Measurements from ENCODE around the gene PCDHA9.
"Not testable (repeated sequence)": the region's sequence is repeated elsewhere in the genome, so short reads cannot be mapped to it uniquely, and the experiment has no call there.

Gene PCDHA9

GRCh38 chr5:140870221-140871201 lies 22.3 kb downstream of the PCDHA9 start:
- Histone ChIP-seq H3K4me3 (ENCODE audit: low read depth, low read length) (no peak overlapping the region), H3K36me3 (peaks cover 14% of the 10 kb centered on the region), H3K27ac (no peak overlapping the region), H3K9me3 (ENCODE audit: severe bottlenecking) (peaks cover 3% of the 10 kb centered on the region), H3K27me3 (ENCODE audit: insufficient read depth, low read depth, severe bottlenecking) (no peaks in the 10 kb centered on the region)
- no peak for DNase-seq
- no peak for TF ChIP-seq CTCF (IDR thresholded peaks at IDR 0.05; ENCODE audit: low read depth, low read length)

GRCh38 chr5:140875085-140876065 lies 27.2 kb downstream of the PCDHA9 start, which contains the start of gene PCDHA12:
Gene PCDHA12, plus strand, starts transcription at chr5:140875308. Its CDS starts 165 bp downstream, at chr5:140875473.
- DNase-seq: peak; percentile 47
- peak within 1 kb of the TSS; percentile 60 for H3K4me3 ChIP-seq (ENCODE audit: low read depth, low read length)
- H3K27me3 ChIP-seq (ENCODE audit: insufficient read depth, low read depth, severe bottlenecking): no peaks in the 10 kb centered on the region
- peak; percentile 52; the same call in 1 of the 2 replicates for TF ChIP-seq CTCF (IDR thresholded peaks at IDR 0.05; ENCODE audit: low read depth, low read length)
- H3K36me3 ChIP-seq: peaks cover 16% of the 10 kb centered on the region
- no peaks in the 10 kb centered on the region for H3K9me3 ChIP-seq (ENCODE audit: severe bottlenecking)
- peak within 1 kb of the TSS; percentile 57 for H3K27ac ChIP-seq

- not testable (repeated sequence) for H3K9me3 ChIP-seq (ENCODE audit: severe bottlenecking); H3K27ac ChIP-seq; H3K36me3 ChIP-seq; H3K27me3 ChIP-seq (ENCODE audit: insufficient read depth, low read depth, severe bottlenecking); H3K4me3 ChIP-seq (ENCODE audit: low read depth, low read length); DNase-seq
Observed at GRCh38 chr5:140876541-140877261, 28.5 kb downstream of the PCDHA9 start.

GRCh38 chr5:140877262-140877581 lies 29.0 kb downstream of the PCDHA9 start:
- H3K9me3 ChIP-seq (ENCODE audit: severe bottlenecking): no peaks in the 10 kb centered on the region
- no peak for DNase-seq
- no peak for TF ChIP-seq CTCF (IDR thresholded peaks at IDR 0.05; ENCODE audit: low read depth, low read length)
- no peak overlapping the region for H3K27ac ChIP-seq
- no peak overlapping the region for H3K4me3 ChIP-seq (ENCODE audit: low read depth, low read length)
- no peaks in the 10 kb centered on the region for H3K27me3 ChIP-seq (ENCODE audit: insufficient read depth, low read depth, severe bottlenecking)
- peaks cover 10% of the 10 kb centered on the region for H3K36me3 ChIP-seq

- H3K4me3 ChIP-seq (ENCODE audit: low read depth, low read length): peak within 1 kb of the TSS; percentile 56
- H3K9me3 ChIP-seq (ENCODE audit: severe bottlenecking): no peaks in the 10 kb centered on the region
- DNase-seq: peak; percentile 62
- no peaks in the 10 kb centered on the region for H3K27me3 ChIP-seq (ENCODE audit: insufficient read depth, low read depth, severe bottlenecking)
- no peaks in the 10 kb centered on the region; the same call in none of the 2 replicates for H3K36me3 ChIP-seq
- TF ChIP-seq CTCF (IDR thresholded peaks at IDR 0.05; ENCODE audit: low read depth, low read length): peak; percentile 67
- H3K27ac ChIP-seq: peak within 1 kb of the TSS; percentile 55
Observed at GRCh38 chr5:140881889-140882590, 33.9 kb downstream of the PCDHA9 start, which contains the start of gene PCDHA13. Gene PCDHA13, plus strand, starts transcription at chr5:140882124. Its CDS starts 145 bp downstream, at chr5:140882269.
